Stomach (tissue), 9 donors: ENCODE data around the gene CTSA. TPM values are rescaled to one million over a fixed set of nuclear protein-coding genes. Genes with fewer than 3 reads are reported as not detected.

Experiments
- DNase-seq, 2 donors: peaks; one replicate each; pipeline versions ENCODE4 v3.0.0 to v3.0.0-alpha.2; 2013 to 2019
- H3K27ac ChIP-seq, 5 donors: fragments of 200-600 bp in 4 of 5; sonication (generic) in 4 of 5; one replicate each; pipeline ENCODE4 v1.5.1; 2013 to 2019; ENCODE audit warnings: mild to moderate bottlenecking in 1 of 5, moderate library complexity in 1 of 5
- H3K27me3 ChIP-seq, 3 donors: fragments of 200-600 bp; sonication (generic); one replicate each; pipeline ENCODE4 v1.5.1; 2017 to 2019; ENCODE audit warnings: mixed run types in 1 of 3
- H3K36me3 ChIP-seq, 4 donors: fragments of 200-600 bp; sonication (generic); 1 replicate in 3 of 4; 2 replicates in 1 of 4; pipeline ENCODE4 v1.5.1; 2016 to 2019
- H3K4me1 ChIP-seq, 4 donors: fragments of 200-600 bp; sonication (generic); one replicate each; pipeline ENCODE4 v1.5.1; 2016 to 2019
- H3K4me3 ChIP-seq, 4 donors: fragments of 200-600 bp; sonication (generic) in 3 of 4; one replicate each; pipeline ENCODE4 v1.5.1; 2016 to 2019; ENCODE audit warnings: mild to moderate bottlenecking in 1 of 4
- H3K9me3 ChIP-seq, 4 donors: fragments of 200-600 bp; sonication (generic); one replicate each; pipeline ENCODE4 v1.5.1; 2016 to 2019
- EP300 ChIP-seq: sonication (generic); formaldehyde crosslinking; IDR thresholded peaks from one replicate; pipeline ENCODE4 v1.6.1; 2017; ENCODE audit warnings: antibody characterized with exemption
- POLR2A ChIP-seq, 4 donors: fragments of 450-650 bp; IDR thresholded peaks; one replicate each; pipeline ENCODE4 v1.6.1; 2016; ENCODE audit warnings: antibody characterized with exemption in 4 of 4, control low read depth in 2 of 4, mild to moderate bottlenecking in 1 of 4, moderate library complexity in 1 of 4
- POLR2AphosphoS5 ChIP-seq, 3 donors: sonication (generic); formaldehyde crosslinking; IDR thresholded peaks; one replicate each; pipeline ENCODE4 v1.6.1; 2016; ENCODE audit warnings: antibody characterized with exemption in 3 of 3
- WGBS, 5 donors: extraction: QIAGEN DNeasy Blood & Tissue Kit in 3 of 5; methylation state at CpG; one replicate each; pipeline versions ENCODE4 v1.1.5 to v1.1.7; 2013 to 2018; 5-methylcytosine and 5-hydroxymethylcytosine counted together
- intact Hi-C: fragments of 100-400 bp; cut with DNase I; formaldehyde crosslinking; loops from one replicate; pipeline ENCODE4 v1.15.1; 2023; ENCODE audit warnings: low total_unique reads
- polyA plus RNA-seq, 3 donors: library from polyadenylated mRNA; stranded (reverse); fragments of 200-250 nt; gene quantifications; one replicate each; pipeline ENCODE4 v1.2.3, GENCODE V29; 2013
- total RNA-seq, 5 donors: library from RNA; depleted of rRNA; stranded (reverse); fragments of >200 nt; gene quantifications; one replicate each; pipeline versions ENCODE4 v1.1.0 to v1.2.3, GENCODE V29; 2014 to 2016
- TF ChIP-seq, protein P1 (sequence below), 7 experiments: fragments of 450-650 bp in 4 of 7; fragments of 200-600 bp in 3 of 7; sonication (generic) in 3 of 7; IDR thresholded peaks; one replicate each; pipeline ENCODE4 v1.5.1; 2016 to 2019; ENCODE audit warnings: antibody characterized with exemption in 7 of 7, control low read depth in 2 of 7, mild to moderate bottlenecking in 1 of 7
- donor health status: healthy with polysubstance abuse.
- donor health status: Bipolar disorder and iron deficiency.
- donor health status: healthy.

Gene CTSA
- total and polyA plus RNA-seq, 8 donors: 29.9 to 292 (median 68.7) TPM

DNA sequence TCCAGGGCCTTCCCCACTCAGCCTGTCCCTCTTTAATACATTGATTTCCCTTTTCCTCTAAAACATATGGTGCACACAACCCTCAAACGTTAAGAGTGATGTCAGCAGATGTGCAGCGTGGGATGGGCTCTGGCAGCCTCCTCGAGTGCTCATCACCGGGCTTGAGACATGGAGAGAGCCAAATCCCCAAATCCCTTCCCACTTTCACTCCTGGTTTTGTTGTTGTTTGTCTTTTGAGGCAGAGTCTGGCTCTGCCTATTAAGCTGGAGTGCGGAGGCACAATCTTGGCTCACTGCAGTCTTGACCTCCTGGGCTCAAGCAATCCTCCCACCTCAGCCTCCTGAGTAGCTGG lies 26.6 kb downstream of the CTSA start:
- TF ChIP-seq POLR2AphosphoS5 (IDR thresholded peaks at IDR 0.05) (no peak), POLR2A (IDR thresholded peaks at IDR 0.05) (no peak), EP300 (no peak)
- TF ChIP-seq, protein P1, sequence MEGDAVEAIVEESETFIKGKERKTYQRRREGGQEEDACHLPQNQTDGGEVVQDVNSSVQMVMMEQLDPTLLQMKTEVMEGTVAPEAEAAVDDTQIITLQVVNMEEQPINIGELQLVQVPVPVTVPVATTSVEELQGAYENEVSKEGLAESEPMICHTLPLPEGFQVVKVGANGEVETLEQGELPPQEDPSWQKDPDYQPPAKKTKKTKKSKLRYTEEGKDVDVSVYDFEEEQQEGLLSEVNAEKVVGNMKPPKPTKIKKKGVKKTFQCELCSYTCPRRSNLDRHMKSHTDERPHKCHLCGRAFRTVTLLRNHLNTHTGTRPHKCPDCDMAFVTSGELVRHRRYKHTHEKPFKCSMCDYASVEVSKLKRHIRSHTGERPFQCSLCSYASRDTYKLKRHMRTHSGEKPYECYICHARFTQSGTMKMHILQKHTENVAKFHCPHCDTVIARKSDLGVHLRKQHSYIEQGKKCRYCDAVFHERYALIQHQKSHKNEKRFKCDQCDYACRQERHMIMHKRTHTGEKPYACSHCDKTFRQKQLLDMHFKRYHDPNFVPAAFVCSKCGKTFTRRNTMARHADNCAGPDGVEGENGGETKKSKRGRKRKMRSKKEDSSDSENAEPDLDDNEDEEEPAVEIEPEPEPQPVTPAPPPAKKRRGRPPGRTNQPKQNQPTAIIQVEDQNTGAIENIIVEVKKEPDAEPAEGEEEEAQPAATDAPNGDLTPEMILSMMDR (IDR thresholded peaks at IDR 0.05): no peak
- 63 to 83% (median 70%) methylated on average over 5 of the region's 5 CpGs for WGBS, 5 donors
- peak overlapping the region; percentile 29 to 83 (median 52) for H3K27ac ChIP-seq
- DNase-seq: peak in 1 of 2 donors; percentile 83
- H3K36me3 ChIP-seq: no peaks in the 10 kb centered on the region
- peaks cover 19 to 67% (median 37%) of the 10 kb centered on the region in 4 donors for H3K4me1 ChIP-seq
- H3K27me3 ChIP-seq: no peaks in the 10 kb centered on the region
- no peaks in the 10 kb centered on the region for H3K9me3 ChIP-seq
- no peak overlapping the region for H3K4me3 ChIP-seq
- intact Hi-C loops: no loop called here

DNA sequence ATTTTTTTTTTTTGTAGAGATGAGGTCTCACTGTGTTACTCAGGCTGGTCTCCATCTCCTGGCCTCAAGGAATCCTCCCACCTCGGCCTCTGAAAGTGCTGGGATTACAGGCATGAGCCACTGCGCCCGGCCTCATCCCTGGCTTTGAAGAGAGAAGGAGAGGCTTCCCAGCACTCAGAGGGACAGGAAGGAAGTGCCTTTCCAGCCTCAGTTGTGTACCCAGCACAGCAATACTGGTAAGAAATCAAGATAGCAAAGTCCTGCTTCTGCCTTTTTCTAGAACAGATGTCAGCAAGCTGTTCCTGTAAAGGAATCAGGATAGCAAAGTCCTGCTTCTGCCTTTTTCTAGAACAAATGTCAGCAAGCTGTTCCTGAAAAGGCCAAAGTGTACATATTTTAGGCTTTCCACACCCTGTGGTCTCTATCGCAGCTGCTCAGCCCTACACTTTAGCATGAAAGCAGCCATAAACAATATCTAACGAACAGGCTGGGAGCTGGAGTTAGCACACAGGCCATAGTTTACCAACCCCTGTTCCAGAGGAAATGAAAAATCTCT lies 27.1 kb downstream of the CTSA start:
- Histone ChIP-seq H3K9me3 (no peaks in the 10 kb centered on the region), H3K27ac (peak overlapping the region; percentile 29 to 83 (median 52)), H3K27me3 (no peaks in the 10 kb centered on the region), H3K36me3 (no peaks in the 10 kb centered on the region), H3K4me3 (no peak overlapping the region), H3K4me1 (peaks cover 19 to 65% (median 37%) of the 10 kb centered on the region in 4 donors)
- TF ChIP-seq, protein P1 (IDR thresholded peaks at IDR 0.05): no peak
- TF ChIP-seq POLR2AphosphoS5 (IDR thresholded peaks at IDR 0.05): peak in 1 of 3 donors; percentile 3
- WGBS, 5 donors: 49 to 74% (median 60%) methylated on average over 5 of the region's 5 CpGs
- DNase-seq: peak in 1 of 2 donors; percentile 67
- intact Hi-C loops: no loop called here

DNA sequence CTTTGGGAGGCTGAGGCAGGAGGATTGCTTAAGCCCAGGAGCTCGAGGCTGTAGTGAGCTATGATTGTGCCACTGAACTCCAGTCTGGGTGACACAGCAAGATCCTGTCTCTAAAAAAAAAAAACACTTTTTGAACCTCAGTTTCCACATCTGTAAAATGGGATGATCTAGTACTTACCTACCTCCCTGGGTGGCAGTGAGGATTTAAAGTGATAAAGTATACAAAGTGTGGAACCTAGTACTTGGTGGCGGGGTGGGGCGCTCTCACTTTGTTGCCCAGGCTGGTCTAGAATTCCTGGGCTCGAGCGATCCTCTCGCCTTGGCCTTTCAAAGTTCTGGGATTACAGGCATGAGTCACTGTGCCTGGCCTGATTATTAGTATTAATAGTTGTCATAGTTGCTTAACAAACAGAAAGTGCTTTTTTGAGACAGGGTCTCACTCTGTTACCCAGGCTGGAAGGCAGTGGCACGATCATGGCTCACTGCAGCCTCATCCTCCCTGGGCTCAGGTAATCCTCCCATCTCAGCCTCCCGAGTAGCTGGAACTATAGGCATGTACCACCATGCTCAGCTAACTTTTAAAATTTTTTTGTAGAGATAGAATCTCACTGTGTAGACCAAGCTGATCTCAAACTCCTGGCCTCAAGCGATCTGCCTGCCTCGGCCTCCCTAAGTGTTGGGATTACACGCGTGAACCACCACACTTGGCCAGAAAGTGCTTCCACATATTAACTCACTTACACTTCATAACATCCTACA lies 27.8 kb downstream of the CTSA start:
- H3K36me3 ChIP-seq: no peaks in the 10 kb centered on the region
- intact Hi-C loops: no loop called here
- DNase-seq: no peak
- no peaks in the 10 kb centered on the region for H3K9me3 ChIP-seq
- H3K4me3 ChIP-seq: no peak overlapping the region
- peaks cover 22 to 63% (median 42%) of the 10 kb centered on the region in 4 donors for H3K4me1 ChIP-seq
- no peaks in the 10 kb centered on the region for H3K27me3 ChIP-seq
- peak overlapping the region; percentile 33 to 83 (median 52) for H3K27ac ChIP-seq
- TF ChIP-seq, protein P1 (IDR thresholded peaks at IDR 0.05): no peak
- no peak for TF ChIP-seq EP300
- 76 to 84% (median 83%) methylated on average over 12 of the region's 12 CpGs for WGBS, 5 donors

DNA sequence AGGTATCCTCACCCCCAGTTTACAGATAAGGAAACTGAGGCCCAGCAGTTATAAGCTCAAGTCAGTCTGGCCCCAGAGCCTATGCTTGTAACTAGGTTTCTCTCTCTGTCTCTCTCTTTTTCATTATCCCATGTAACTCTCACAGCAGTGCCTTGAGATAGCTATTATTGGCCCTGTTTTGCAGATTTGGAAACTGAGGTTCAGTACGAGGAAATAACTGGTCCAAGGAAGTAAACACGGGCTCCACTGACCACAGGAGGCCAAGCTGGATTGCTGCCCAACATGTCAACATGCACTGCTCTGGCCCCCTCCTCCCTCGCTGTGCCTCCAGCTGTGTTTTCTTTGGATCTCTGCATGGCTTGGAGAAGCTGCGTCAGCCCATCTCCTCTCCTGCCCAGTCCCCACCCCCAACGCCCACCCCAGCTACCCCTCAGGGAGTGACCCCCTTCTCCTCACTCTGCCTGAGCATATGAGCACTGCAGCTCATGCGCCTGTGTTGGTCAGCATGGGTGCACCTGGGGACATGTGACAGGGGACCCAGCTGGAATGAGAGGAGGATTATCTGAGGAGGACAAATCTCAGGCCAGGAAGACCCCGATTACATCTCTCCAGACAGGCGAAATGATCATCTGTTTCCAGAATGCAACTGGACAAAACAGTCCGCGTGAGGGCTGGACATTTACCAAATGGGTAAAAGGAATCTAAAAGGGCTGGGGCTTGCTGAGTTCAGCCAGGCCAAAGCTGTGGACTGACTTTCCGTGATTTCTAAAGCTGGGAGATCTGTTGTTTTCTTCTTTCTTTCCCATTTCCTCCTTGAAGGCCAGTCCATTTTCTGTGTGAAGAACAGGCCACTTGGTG lies 28.6 kb downstream of the CTSA start:
- peak overlapping the region; percentile 48 to 83 (median 52) for H3K27ac ChIP-seq
- no peaks in the 10 kb centered on the region for H3K9me3 ChIP-seq
- DNase-seq: peak; percentile 85 to 88
- no peaks in the 10 kb centered on the region for H3K36me3 ChIP-seq
- peak in 1 of 3 donors; percentile 46 for TF ChIP-seq POLR2AphosphoS5 (IDR thresholded peaks at IDR 0.05)
- TF ChIP-seq, protein P1 (IDR thresholded peaks at IDR 0.05): no peak
- 19 to 39% (median 20%) methylated on average over 10 to 11 of the region's 11 CpGs for WGBS, 5 donors
- peaks cover 28 to 64% (median 49%) of the 10 kb centered on the region in 4 donors for H3K4me1 ChIP-seq
- no peak overlapping the region for H3K4me3 ChIP-seq
- intact Hi-C loops: no loop called here
- H3K27me3 ChIP-seq: no peaks in the 10 kb centered on the region
